Activated CD8-positive, alpha-beta T cell treated with anti-CD3 and anti-CD28 coated beads for 36 hours (primary cell): ENCODE results near the gene UMPS. TPM values are rescaled to one million over a fixed set of nuclear protein-coding genes. Genes with fewer than 3 reads are reported as not detected.

Experiments
- ATAC-seq: fragments of 200-7000 bp; cut with Tn5 transposase; one replicate; pipeline ENCODE4 v1.10.0; 2021; ENCODE audit warnings: mild to moderate bottlenecking, moderate library complexity
- CTCF ChIA-PET: fragments of 350-600 bp; sonication (Branson Sonifier 250); formaldehyde crosslinking; loops from one replicate; lab custom pipeline; 2021; ENCODE audit warnings: antibody characterized with exemption; lab: Charles Lee
- POLR2A ChIA-PET: fragments of 350-600 bp; sonication (Branson Sonifier 250); formaldehyde crosslinking; loops from one replicate; lab custom pipeline; 2021; ENCODE audit warnings: antibody characterized with exemption; lab: Charles Lee
- DNase-seq: peaks from one replicate; pipeline ENCODE4 v3.0.0-alpha.2; 2020
- H3K27ac Mint-ChIP-seq: one replicate; pipeline ENCODE4 v1.8.0; 2021; ENCODE audit warnings: mild to moderate bottlenecking, mixed read lengths
- H3K27me3 Mint-ChIP-seq: one replicate; pipeline ENCODE4 v1.8.0; 2021; ENCODE audit warnings: mixed read lengths
- H3K36me3 Mint-ChIP-seq: one replicate; pipeline ENCODE4 v1.8.0; 2021; ENCODE audit warnings: low read depth, mixed read lengths
- H3K4me1 Mint-ChIP-seq: one replicate; pipeline ENCODE4 v1.8.0; 2021; ENCODE audit warnings: low read depth, mixed read lengths
- H3K4me3 Mint-ChIP-seq: one replicate; pipeline ENCODE4 v1.8.0; 2021; ENCODE audit warnings: mild to moderate bottlenecking, moderate library complexity, mixed read lengths
- H3K9me3 Mint-ChIP-seq: one replicate; pipeline ENCODE4 v1.8.0; 2021; ENCODE audit warnings: mixed read lengths
- intact Hi-C: fragments of 100-400 bp; cut with micrococcal nuclease; formaldehyde crosslinking; loops from one replicate; pipeline ENCODE4 v1.10.0; 2022
- total RNA-seq, 2 experiments: library from RNA; stranded (reverse); gene quantifications; one replicate each; pipeline ENCODE4 v1.2.3, GENCODE V29; 2021
- TF ChIP-seq, protein P1 (sequence below): fragments of 200-600 bp; IDR thresholded peaks from one replicate; pipeline ENCODE4 v1.8.0; 2022; ENCODE audit warnings: antibody characterized with exemption, mild to moderate bottlenecking

Gene UMPS
- total RNA-seq, 2 experiments from 2014 or later: 41.7 to 53.1 TPM

DNA sequence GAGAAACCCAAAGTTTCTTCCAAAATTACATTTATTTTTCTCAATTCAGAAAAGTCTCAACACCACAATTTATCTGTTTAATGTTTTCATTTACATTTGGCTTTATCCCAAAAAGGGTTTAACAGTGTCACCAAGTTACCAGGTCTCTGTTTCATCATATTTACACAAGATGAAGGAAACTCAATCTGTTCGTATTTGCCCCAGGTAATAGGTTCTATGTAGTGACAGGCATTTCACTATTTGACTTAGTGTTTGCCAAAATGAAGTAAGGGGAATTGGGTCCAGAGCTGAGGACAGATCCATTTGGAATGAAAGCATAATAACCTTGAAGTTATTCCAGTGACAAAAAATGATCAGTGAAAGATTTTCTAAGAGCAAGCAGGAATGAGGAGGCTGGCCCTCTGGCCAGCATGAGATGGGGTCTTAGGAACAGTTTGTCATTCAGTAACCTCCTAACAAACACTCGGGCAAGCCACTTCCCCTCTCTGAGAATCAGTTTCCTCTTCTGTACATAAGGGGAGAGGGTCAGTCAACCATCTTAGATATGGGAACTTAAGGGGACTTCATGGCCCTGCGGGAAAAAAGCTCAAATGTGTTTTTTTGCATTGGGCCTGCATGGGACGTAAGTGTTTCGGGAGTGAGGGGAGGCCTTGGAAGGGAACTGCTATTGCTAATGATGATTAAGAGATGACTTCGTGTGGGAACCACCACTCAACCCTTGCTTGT lies 31.8 kb downstream of the UMPS start:
- ATAC-seq (no peak), DNase-seq (no peak)
- peaks cover 2% of the 10 kb centered on the region for H3K4me1 Mint-ChIP-seq
- no peak overlapping the region for H3K4me3 Mint-ChIP-seq
- no peaks in the 10 kb centered on the region for H3K36me3 Mint-ChIP-seq
- CTCF ChIA-PET: interaction anchor here (0.7 to 6.9 kb wide), 28 partner anchors 9 to 824 kb away, joined by 3 to 231 read pairs (median 6); partner anchors contain the start of gene UMPS
- POLR2A ChIA-PET: interaction anchor here (1.0 kb wide), 1 partner anchor 18 kb away, joined by 3 read pairs; no protein-coding TSS in a partner anchor
- H3K27ac Mint-ChIP-seq: no peak overlapping the region
- TF ChIP-seq, protein P1, sequence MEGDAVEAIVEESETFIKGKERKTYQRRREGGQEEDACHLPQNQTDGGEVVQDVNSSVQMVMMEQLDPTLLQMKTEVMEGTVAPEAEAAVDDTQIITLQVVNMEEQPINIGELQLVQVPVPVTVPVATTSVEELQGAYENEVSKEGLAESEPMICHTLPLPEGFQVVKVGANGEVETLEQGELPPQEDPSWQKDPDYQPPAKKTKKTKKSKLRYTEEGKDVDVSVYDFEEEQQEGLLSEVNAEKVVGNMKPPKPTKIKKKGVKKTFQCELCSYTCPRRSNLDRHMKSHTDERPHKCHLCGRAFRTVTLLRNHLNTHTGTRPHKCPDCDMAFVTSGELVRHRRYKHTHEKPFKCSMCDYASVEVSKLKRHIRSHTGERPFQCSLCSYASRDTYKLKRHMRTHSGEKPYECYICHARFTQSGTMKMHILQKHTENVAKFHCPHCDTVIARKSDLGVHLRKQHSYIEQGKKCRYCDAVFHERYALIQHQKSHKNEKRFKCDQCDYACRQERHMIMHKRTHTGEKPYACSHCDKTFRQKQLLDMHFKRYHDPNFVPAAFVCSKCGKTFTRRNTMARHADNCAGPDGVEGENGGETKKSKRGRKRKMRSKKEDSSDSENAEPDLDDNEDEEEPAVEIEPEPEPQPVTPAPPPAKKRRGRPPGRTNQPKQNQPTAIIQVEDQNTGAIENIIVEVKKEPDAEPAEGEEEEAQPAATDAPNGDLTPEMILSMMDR: no peak
- H3K9me3 Mint-ChIP-seq: no peaks in the 10 kb centered on the region
- intact Hi-C loops: loop anchor here (2.0 to 10.0 kb wide), 2 partner anchors 139 to 823 kb away; no protein-coding TSS in a partner anchor
- no peaks in the 10 kb centered on the region for H3K27me3 Mint-ChIP-seq

DNA sequence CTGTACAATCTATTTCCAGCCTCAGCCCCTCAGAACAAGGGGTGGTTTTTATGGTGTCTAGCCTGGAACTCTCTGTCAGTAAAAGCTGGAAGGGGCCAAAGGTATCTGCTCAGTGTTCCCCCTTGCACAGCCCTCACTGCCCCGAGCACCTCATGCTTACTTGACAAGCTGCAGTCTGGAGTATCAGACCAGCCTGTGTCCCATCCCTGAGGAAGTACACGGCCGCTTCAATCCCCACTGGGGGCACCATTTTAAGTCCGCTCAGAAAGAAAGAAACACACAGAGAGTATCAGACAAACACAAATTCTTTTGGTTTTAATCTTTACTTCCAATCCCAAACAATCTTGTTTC lies 32.4 kb downstream of the UMPS start:
- no peak for DNase-seq
- Mint-ChIP-seq H3K9me3 (no peaks in the 10 kb centered on the region), H3K4me1 (peaks cover 2% of the 10 kb centered on the region), H3K27me3 (no peaks in the 10 kb centered on the region), H3K36me3 (no peaks in the 10 kb centered on the region), H3K27ac (no peak overlapping the region), H3K4me3 (no peak overlapping the region)
- intact Hi-C loops: loop anchor here (10.0 kb wide), 1 partner anchor 822 kb away; no protein-coding TSS in a partner anchor
- POLR2A ChIA-PET: interaction anchor here (1.0 kb wide), 1 partner anchor 18 kb away, joined by 3 read pairs; no protein-coding TSS in a partner anchor
- CTCF ChIA-PET: interaction anchor here (1.0 to 6.9 kb wide), 7 partner anchors 8 to 824 kb away, joined by 3 to 231 read pairs (median 7); no protein-coding TSS in a partner anchor
- ATAC-seq: no peak
- TF ChIP-seq, protein P1: no peak

DNA sequence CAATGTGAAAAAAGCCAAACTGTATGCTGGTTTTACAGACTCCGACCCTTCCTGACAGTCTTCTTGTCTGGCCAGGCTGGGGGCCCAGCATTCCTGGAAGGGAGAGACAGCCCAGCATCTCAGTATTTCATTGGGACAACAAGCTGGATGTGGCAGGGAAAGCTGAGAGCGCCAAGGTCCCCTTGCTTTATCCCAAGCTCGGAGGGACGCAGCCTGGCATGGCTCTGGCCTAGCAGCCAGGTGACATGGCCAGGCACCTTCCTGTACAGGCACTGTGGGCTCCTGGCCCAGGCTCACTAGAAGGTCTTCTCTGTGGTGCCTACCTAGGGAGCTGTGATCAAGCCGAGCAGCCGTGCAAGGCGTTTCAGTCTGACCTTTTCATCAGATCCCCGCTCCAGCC lies 33.0 kb downstream of the UMPS start:
- ChIA-PET CTCF (interaction anchor here (1.0 to 6.9 kb wide), 4 partner anchors 24 to 141 kb away, joined by 3 to 231 read pairs (median 4); no protein-coding TSS in a partner anchor), POLR2A (no interaction called here)
- Mint-ChIP-seq H3K36me3 (no peaks in the 10 kb centered on the region), H3K4me1 (peaks cover 2% of the 10 kb centered on the region), H3K27ac (no peak overlapping the region), H3K9me3 (no peaks in the 10 kb centered on the region), H3K27me3 (no peaks in the 10 kb centered on the region), H3K4me3 (no peak overlapping the region)
- DNase-seq (no peak), ATAC-seq (no peak)
- TF ChIP-seq, protein P1: no peak
- intact Hi-C loops: loop anchor here (10.0 kb wide), 1 partner anchor 822 kb away; no protein-coding TSS in a partner anchor

DNA sequence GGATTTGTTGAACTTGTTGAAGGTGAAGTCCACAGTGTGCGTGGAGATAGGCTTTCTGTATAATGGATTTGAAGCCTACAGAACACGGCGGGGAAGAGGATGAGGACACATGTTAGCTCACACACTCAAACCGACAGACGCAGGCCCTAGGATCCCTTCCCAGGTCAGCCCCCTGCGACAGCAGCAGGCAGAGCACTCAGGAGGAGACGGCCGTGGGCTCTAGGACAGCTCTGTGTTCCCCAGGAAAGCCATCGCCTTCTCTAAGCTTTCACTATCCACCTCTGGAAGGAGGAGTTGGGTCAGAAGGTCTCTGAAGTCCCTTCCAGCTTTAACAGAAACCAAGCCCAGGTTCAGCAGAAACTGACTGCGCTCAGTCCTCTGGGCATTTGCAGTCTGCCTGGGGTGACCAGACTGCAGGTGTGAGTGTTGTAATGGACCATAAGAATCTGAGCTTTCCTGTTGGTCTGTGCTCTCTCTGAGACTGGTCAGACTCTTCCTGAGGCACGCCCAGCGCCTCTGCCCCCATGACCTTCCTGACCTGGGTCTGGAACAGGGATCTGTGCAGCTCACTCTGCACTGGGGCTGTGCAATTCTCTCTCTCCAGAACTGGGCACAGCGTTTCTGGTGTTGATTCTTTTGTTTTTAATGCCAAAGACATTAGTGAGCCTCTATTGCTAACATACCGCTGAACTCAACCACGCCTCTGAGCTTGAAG lies 33.5 kb downstream of the UMPS start:
- Mint-ChIP-seq H3K27me3 (no peaks in the 10 kb centered on the region), H3K36me3 (no peaks in the 10 kb centered on the region), H3K4me3 (no peak overlapping the region), H3K4me1 (peaks cover 2% of the 10 kb centered on the region), H3K27ac (no peak overlapping the region), H3K9me3 (no peaks in the 10 kb centered on the region)
- no peak for DNase-seq
- intact Hi-C loops: loop anchor here (10.0 kb wide), 1 partner anchor 821 kb away; no protein-coding TSS in a partner anchor
- ATAC-seq: no peak
- POLR2A ChIA-PET: no interaction called here
- CTCF ChIA-PET: interaction anchor here (1.0 to 6.9 kb wide), 4 partner anchors 23 to 140 kb away, joined by 3 to 231 read pairs (median 4); no protein-coding TSS in a partner anchor
- TF ChIP-seq, protein P1: no peak
